DMS153 (cell line): Measurements from ENCODE around the gene MKS1.

Source experiments
- DNase-seq: peaks from one replicate; lab custom pipeline; 2025; lab: John Stamatoyannopoulos, UW

The MKS1 gene

DNA sequence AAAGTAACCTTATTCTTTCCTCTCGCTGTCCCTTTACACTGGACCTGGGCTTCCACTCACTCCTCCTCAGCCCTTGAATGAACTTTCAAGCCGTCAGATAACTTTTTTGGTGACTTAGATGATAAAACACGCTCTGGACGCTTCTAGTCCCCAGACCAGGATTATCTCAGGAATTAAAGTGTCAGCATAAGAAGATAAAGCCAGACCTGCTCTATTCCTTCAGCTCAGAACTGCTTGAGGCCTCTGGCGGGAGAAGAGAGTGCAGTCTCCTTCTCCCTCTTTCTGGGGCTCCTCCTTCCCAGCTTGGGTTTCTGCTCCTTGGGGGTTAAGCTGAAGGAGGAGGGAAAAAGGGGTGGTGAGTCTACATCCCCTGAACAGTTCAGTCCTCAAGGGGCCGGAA lies 25.9 kb upstream of the MKS1 start:
- no peak for DNase-seq

DNA sequence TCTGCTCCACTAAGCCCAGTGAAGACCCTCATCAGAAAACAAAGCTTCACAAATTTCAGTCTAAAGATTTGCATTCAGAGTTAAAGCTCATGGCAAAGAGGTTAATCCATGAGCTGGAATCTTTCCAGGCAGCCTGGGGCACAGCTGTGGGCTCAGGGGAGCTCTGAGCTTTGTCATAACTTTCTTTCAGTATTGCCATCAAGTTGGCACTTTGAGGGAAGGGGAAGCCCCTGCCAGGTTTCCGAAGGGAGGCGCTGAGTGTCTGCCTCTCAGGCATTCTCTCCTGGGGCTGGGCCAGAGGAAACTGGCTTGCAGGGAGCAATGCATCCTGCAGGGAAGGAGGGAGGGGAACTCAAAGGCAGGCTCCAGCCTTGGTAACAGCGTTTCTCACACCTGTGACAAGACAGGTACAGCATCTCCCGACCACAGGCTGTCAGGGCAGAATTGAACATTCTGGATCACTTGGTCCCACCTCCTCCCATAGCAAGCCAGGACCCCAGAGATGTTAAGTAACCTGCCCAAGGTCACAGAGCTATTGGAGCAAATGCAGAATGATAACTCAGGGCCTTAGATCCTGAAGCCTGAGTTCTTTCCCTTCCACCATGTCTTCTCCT lies 23.2 kb upstream of the MKS1 start:
- DNase-seq: no peak

DNA sequence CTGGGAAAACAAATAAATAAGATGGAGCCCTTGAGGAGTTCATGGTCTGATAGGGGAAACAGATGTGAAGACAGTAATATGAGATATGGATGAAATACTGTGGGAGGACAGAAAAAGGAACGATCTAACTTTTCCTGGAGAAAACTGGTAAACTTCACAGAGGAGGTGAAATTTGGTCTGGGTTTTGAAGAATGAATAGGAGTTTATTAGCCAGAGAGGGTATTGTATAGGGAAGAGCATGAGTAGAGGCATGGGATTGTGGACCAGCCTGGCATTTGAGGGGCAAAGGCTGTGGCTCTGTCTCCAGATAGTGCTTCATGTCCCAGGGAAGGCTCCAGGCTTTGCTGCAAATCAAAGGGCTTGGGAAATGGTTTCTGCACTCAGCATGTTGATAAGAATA lies 20.9 kb upstream of the MKS1 start:
- no peak for DNase-seq

DNA sequence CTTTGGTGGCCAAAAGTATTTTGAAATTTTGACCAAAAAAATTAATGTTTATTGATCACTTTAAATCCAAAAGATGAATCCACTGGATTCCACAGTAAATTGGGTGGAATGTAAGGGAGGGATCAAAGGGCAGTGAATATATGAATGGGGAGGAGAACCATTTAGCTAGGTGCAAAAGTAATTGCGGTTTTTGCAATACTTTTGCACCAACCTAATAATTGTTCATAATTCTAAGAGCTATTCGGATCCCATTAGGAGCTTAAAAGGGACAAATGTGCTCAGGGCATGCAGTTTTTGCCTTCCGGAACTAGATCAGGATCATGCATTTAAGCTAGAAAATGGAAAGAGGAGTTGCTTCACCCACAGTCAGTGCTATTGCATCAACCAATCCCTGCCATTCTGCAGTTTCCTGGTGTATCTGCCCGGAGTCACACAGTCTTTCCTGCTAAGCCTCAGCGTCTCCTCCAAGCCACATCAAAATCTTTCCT lies 19.1 kb upstream of the MKS1 start, which contains the start of gene LPO:
Gene LPO, plus strand, starts transcription at position 438 of the 488 bp plus-strand sequence. CDS start 4,396 bp downstream, outside the sequence.
- no peak for DNase-seq

DNA sequence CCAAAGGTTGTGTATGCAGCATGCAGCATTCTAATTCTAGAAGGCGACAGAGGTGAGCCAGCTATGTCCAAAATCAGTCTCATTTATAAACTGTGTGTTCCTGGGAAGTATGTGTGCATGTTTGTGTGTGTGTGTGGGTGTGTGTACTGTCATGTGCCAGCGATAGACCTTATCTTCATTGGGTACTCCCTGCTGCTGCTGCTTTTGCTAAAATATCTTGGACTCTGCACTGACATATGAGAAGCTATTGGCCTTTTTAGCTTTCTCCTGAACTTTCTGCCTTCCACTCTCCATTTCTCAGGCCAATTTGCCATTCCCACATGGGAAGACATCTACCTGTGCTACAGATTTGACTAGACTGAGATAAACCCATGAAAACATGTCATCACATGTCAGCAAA lies 17.3 kb upstream of the MKS1 start:
- DNase-seq: no peak

DNA sequence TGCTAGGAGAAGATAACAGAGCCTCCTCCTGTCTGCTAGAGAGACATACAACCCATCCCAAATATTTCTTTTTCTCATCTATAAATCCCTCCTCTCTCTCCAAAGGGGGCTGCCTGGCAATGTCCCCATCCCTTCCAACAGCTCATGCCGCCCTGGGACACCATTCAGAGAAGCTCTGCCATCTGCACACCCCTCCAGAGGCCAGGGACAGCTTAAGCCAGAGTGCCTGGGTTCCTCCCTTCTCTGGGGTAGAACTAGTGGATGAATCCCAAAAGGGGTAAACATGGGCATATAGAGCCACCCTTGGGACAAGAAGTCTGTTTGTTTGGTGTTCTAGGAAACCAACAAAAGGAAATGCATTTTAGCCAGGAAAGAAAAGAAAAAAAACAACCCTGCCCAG lies 16.8 kb upstream of the MKS1 start:
- no peak for DNase-seq

DNA sequence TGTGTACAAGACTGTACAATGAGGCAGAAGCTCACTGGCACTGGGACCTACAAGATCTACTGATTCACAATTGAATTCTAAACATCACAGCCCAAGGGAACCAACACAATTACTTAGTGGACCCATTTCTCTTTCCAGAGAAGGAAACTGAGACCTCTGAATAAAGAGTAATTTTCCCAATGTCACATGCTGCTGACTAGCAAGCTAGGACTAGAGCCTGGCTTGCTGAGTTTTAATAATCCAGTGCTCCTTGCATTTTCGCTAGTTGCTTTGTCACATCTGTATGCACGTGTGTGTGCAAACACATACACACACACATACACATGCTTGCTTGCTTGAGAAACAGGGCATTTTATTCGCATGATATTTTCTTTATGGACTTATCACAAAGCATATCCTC lies 15.5 kb upstream of the MKS1 start:
- no peak for DNase-seq

DNA sequence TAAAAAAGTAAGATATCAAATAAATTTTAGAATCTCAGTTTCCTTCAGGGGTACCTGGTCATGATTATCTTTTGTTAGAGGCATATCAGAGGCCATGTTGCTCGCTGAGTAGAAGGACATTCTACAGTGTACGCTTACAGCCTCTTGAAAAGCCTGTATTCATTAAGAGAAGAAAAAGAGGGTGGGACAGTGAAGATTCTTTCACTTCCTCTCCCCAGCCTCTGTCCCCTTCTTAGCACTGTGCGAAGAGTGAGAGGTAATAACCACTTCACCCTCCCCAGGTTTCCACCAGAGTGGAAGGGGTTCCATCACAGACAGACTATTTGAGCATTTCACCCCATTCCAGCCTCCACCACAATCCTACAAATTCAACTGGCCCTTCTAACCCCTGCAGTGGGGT lies 14.5 kb upstream of the MKS1 start:
- DNase-seq: no peak

DNA sequence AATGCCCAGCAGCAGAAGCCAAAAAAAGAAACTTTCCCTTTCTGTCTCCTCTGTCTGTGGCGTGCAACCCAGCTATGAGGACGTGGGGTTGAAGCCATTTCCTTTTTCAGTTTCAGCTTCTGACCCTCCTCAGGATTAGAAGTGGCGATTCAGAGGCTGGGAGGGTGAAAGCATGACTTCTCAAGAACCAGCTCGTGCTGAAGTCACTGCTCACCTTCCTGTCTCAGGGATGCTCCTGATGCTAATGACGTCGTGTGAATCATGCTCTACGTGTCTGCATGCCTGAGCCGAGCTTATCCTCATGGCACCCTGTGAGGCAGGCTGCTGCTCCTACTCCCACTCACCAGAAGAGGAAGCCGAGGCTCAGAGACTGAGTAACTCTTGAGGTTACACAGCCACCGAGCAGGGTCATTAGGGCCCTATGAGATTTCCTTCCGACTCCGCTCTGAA lies 13.7 kb upstream of the MKS1 start:
- DNase-seq: no peak

DNA sequence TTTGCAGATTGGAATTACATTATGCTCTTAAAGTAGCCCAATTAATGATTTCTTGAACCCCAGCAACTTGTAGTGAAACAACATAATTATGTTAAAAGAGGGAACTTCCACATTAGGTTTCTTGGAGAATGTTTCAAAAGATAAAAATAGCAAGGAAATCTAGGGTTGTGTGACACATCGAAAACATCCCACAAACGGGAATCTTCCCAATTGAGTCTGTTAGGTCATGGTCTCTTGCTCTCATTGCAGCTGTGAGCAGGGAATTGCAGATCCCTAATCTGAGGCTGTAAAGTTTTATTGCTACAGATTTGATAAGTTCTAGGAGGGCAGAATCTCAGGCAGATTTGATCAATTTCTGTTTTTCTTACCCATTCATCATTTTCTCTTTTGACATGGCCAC lies 12.6 kb upstream of the MKS1 start:
- DNase-seq: no peak

DNA sequence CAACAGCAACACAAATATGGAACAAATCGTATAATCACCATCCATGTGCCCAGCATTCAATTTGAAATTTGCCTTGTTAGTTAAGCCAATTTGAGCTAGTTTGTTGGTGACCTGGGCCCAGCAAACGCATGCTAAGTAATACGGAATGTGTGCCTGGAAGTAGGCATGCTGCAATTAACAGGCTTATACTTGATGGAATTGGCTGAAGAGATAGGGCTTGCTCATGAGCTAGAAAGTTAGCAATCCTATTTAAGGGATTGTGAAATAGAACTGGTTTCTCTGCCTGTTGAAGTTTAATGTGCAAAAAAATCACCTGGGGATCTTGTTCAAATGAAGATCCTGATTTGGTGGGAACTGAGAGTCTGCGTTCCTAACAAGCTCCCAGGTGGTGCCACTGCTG lies 10.8 kb upstream of the MKS1 start:
- no peak for DNase-seq

DNA sequence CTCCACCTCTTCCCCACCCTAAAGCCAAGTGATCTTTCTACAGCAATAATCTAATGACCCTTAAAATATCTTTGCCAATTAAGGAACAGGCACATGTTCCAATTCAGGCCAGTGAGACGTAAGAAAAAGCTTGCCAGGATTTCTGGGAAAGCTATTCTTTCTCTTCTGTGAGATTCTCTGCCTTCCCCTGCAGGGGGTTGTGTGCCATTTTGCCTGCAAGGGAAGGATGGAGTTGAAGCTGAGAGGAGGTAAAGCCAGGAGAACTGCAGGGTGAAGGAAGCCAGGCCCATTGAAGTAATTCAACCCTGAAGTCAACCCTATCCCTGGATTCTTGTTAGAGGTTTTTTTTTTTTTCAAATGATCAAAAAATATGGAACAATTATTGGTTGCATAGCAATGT lies 10.3 kb upstream of the MKS1 start:
- DNase-seq: no peak

DNA sequence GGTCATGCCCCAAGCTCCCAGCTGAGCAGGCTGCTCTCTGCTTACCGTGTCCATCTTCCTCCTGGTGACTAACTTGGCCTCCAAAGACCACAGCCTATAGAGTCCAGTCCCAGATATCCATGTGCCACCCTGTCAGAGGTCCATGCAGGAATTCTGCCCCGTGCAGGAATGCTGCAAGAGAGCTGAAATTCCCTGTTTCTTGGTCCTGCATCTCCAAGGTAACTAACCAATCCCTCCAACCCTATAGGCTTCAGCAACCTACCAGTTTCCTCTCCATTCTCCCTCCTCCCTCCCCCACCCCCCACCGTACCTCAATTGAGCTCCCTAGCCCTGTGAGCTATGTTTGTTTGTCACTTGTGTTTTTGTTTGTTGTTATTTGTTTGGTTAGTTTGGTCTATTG lies 9.6 kb upstream of the MKS1 start:
- no peak for DNase-seq

DNA sequence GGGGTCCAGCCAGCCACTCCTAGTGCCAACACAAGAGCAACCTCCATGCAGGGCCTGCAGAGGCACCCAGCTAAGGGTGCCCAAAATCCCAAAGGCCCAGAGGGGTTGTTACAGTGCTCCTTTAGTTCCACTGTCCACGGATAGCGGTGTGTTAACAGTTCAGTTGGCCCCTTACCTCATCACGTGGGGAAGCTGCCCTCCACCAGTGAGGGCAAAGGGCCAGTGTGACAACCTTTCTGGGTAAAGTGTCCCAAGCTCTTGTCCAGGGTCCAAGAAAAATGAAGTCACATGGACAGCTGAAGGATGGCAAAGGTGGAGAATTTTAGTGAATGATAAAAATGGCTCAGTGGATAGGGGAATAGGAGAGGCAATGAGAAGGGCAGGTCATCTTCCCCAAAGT lies 8.7 kb upstream of the MKS1 start:
- no peak for DNase-seq

DNA sequence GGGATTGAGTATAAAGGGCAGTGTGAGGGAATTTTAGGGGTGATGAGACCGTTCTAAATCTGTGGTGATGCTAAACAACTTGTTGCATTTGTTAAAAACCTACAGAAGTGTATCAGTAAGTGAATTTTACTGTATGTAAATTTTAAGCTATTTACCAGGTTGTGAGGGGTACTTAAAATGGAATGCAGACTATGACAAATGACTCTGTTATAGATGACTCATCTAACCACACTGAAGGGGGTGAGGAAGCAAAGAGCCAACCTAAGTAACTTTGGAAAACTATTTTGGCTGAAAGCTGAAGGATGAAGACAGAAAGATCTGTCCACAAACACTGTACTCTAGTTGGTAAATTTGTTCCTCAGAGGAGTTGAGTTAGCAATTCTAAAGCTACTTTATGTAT lies 5.3 kb upstream of the MKS1 start:
- no peak for DNase-seq

DNA sequence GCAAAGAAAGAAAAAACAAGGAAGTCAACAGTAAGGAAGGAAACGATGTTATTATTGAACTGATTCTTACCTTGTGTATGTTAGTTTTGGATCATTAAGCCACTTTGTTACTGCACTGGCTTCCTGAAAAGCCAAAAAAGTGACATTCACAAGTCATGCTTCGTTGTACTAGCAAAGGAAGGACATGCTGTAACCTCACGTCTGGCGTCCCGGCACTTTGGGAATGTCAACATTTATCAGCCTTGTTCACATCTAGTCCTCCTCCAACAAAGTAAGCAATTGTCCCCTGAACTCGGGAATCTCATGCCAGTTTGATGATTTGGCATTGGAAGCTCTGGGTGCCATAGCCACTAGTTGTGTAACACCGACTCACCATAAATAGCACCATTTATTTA lies 731 bp upstream of the MKS1 start:
- no peak for DNase-seq

DNA sequence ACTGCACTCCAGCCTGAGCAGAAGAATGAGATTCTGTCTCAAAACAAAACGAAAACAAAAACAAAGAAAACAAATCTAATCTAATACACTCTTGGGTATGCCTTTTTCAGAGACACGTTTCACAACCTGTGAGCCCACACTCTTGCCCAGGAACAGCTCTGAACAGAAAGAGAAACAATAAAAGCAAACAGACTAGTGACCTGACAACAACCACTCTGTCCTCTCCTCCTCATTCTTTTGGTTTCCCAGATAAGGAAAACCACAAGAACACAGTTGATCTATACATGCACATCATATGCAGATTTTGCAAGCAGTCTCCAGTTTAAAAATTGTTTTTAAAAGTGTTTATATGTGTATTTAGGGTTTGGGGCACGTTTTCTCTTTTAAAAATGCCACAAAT lies 1.3 kb downstream of the MKS1 start:
- DNase-seq: no peak

DNA sequence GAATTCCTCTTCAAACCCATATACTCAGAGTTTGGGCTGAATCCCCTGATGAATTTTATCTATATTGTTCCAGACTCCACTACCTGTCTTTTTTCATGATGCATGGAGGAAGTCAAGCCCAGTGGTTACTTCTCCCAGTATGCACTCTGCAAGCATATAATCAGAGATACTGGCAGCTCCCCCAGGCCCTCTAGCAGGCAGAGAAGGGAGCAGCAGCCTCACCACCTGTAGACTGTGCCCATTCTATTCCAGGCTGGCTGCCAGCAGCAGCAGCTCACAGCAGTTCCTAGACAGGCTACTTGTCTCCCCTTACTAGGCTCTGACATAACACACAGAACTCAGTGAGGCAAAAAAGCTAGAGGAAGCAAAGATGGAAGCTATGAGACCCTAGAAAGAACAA lies 3.4 kb downstream of the MKS1 start:
- no peak for DNase-seq

DNA sequence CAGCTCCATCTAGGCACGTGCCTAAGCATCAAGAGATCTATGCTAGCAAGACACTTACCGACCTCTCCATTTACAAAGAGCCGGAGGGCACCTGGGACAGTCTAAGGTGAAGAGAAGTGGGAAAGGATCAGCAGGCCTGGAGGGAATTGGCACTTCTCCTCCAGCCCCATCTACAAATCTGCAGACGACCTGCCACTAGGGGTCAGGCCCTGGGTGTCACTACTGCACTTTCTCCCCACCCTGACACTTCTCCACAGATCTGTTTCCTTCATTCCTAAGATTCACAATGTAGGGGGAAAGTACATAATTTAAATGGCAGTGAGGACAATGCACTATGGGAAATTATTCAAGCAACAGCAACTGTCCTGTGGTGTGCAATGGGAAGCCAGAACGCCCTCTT lies 8.1 kb downstream of the MKS1 start:
- no peak for DNase-seq

DNA sequence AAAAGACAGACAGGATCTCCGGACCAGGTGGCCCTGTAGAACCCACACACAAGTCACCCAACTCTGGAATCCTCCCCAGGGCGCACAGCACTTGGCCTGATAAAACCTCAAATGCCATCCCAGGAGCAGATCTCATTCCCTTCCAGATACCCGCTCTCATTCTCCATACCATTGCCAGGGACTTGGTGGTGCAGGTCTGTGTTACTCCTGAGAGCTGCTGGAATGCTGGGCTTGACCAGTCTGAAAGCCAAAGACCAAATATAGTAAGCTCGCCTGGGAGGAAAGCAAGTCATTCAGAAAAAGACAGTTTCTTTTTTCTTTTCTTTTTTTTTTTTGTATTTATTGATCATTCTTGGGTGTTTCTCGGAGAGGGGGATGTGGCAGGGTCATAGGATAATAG lies 10.7 kb downstream of the MKS1 start:
- no peak for DNase-seq

DNA sequence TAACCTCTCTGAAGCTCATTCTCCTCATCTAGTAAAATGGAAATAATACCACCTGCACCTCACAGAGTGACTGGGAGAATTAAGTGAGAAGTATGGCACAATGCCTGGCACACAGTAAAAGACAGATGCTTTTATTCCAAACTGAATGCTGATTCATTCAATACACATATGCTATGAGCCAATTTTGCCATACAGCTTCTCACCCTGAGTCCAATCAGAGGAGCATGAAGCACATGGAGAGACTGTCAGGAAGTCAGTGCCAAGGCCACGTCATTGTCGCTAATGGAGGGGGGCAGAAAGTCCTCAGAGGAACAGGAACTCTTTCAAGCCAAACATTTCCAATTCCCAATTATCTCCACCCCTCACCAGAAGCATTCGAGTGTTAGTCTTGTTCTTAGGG lies 11.6 kb downstream of the MKS1 start:
- no peak for DNase-seq

DNA sequence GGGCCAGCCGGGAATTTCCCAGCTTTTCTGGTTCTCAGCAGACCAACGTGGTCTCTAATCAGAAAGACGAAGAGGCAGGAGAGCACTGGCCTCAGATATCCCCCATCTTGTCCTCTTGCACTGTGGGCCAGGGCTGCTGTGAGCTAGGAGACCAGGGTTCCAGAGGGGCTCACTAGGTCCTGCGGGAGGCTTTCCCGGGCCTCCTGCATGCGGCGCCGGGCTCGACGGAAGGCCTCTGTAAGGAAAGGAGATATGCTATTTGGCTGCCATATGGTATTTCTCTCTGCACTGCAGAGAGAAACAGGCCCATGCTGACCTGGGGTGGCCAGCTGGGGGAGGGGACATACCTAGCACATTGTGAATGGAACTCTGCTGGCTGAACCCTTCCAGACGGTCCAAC lies 13.1 kb downstream of the MKS1 start:
- DNase-seq: no peak

DNA sequence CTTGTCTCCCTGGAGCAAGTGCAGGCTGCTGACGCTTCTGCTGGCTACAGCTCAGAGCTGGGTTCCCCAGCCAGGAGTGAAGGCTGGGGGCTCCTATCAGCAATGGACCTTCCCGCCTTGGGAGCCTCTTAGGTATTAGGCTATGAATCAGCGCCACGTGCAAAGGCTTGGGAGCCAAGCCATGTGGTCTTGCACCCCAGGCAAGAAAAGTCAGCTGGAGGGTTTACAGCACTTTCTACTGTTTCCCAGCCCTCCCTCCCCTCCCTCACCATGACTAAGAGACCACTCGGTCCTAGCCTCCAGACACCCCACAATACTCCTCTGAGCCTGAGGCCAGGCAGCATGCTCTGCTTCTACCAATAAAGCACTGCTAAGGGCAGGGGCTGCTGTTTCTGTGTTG lies 14.3 kb downstream of the MKS1 start:
- no peak for DNase-seq

DNA sequence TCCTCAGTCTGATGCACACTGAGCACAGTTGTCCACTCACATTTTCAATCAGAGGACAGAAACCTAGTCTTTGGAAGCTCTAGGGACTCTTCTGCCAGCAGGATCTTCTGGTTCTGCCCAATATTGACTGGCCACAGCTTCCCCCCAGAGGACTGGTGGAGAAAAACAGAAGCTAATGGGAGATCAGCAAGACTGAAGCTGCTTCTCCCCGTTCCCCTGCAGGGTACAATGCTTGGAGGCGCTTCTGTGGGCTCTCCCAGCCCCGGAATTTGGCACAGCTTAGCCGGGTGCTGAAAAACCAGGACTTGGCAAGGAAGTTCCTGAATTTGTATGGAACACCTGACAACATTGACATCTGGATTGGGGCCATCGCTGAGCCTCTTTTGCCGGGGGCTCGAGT lies 16.2 kb downstream of the MKS1 start:
- DNase-seq: no peak
